CD8-positive, alpha-beta memory T cell (primary cell): ENCODE results near the gene DOCK7. TPM values are rescaled to one million over a fixed set of nuclear protein-coding genes. Genes with fewer than 3 reads are reported as not detected.

Experiments
- CTCF ChIA-PET: fragments of 350-600 bp; sonication (Branson Sonifier 250); formaldehyde crosslinking; loops from one replicate; lab custom pipeline; 2021; ENCODE audit warnings: antibody characterized with exemption; lab: Charles Lee
- POLR2A ChIA-PET: fragments of 350-600 bp; sonication (Branson Sonifier 250); formaldehyde crosslinking; loops from one replicate; lab custom pipeline; 2021; ENCODE audit warnings: antibody characterized with exemption; lab: Charles Lee
- DNase-seq, 5 donors: peaks; one replicate each; pipeline versions ENCODE4 v3.0.0 to v3.0.0-alpha.2; 2020 to 2022; ENCODE audit warnings: mixed read lengths in 1 of 5
- H3K27ac ChIP-seq: one replicate; pipeline ENCODE4 v1.7.0; 2013; ENCODE audit warnings: low read depth, mild to moderate bottlenecking, low read length, moderate library complexity
- H3K27me3 ChIP-seq: 2 replicates; pipeline ENCODE4 v1.7.0; 2013; ENCODE audit warnings: low read length, mild to moderate bottlenecking; ENCODE audit not compliant: insufficient read depth, poor library complexity, severe bottlenecking
- H3K36me3 ChIP-seq: 2 replicates; pipeline ENCODE4 v1.7.0; 2013; ENCODE audit warnings: mild to moderate bottlenecking, low read length, moderate library complexity; ENCODE audit not compliant: insufficient read depth
- H3K4me1 ChIP-seq: 2 replicates; pipeline ENCODE4 v1.7.0; 2013; ENCODE audit warnings: mild to moderate bottlenecking, low read length, moderate library complexity; ENCODE audit not compliant: insufficient read depth
- H3K4me3 ChIP-seq: 2 replicates; pipeline ENCODE4 v1.7.0; 2013; ENCODE audit warnings: mild to moderate bottlenecking, low read length
- H3K9me3 ChIP-seq: 2 replicates; pipeline ENCODE4 v1.7.0; 2013; ENCODE audit warnings: mild to moderate bottlenecking, low read length
- H3K27ac Mint-ChIP-seq, 8 donors: one replicate each; pipeline ENCODE4 v1.8.0; 2020 to 2021; ENCODE audit warnings: mixed read lengths in 8 of 8, mild to moderate bottlenecking in 6 of 8, inconsistent platforms in 3 of 8, moderate library complexity in 3 of 8
- H3K27me3 Mint-ChIP-seq, 2 donors: one replicate each; pipeline ENCODE4 v1.8.0; 2020 to 2021; ENCODE audit warnings: mixed read lengths in 2 of 2, mild to moderate bottlenecking in 1 of 2, moderate library complexity in 1 of 2
- H3K36me3 Mint-ChIP-seq, 3 donors: one replicate each; pipeline ENCODE4 v1.8.0; 2020 to 2021; ENCODE audit warnings: mixed read lengths in 3 of 3, inconsistent platforms in 1 of 3, mild to moderate bottlenecking in 1 of 3
- H3K4me1 Mint-ChIP-seq, 3 donors: one replicate each; pipeline ENCODE4 v1.8.0; 2020 to 2021; ENCODE audit warnings: mixed read lengths in 3 of 3, inconsistent platforms in 1 of 3, mild to moderate bottlenecking in 1 of 3
- H3K4me3 Mint-ChIP-seq, 7 donors: one replicate each; pipeline ENCODE4 v1.8.0; 2020 to 2021; ENCODE audit warnings: mixed read lengths in 7 of 7, mild to moderate bottlenecking in 6 of 7, moderate library complexity in 4 of 7, inconsistent platforms in 2 of 7
- H3K9me3 Mint-ChIP-seq, 5 donors: one replicate each; pipeline ENCODE4 v1.8.0; 2020 to 2022; ENCODE audit warnings: mixed read lengths in 5 of 5, mild to moderate bottlenecking in 3 of 5, moderate library complexity in 2 of 5, inconsistent platforms in 1 of 5
- polyA plus RNA-seq: library from polyadenylated mRNA; unstranded; fragments of 300-500 nt; fragmentation: Illumina TruSeq; gene quantifications from one replicate; pipeline ENCODE4 v1.2.3, GENCODE V29; 2021
- total RNA-seq, 2 experiments: library from RNA; stranded (reverse); gene quantifications; one replicate each; pipeline ENCODE4 v1.2.3, GENCODE V29; 2021

Gene DOCK7
- total and polyA plus RNA-seq, 3 experiments from 2014 or later, result 2.4 to 10.5 (median 10.5) TPM

DNA sequence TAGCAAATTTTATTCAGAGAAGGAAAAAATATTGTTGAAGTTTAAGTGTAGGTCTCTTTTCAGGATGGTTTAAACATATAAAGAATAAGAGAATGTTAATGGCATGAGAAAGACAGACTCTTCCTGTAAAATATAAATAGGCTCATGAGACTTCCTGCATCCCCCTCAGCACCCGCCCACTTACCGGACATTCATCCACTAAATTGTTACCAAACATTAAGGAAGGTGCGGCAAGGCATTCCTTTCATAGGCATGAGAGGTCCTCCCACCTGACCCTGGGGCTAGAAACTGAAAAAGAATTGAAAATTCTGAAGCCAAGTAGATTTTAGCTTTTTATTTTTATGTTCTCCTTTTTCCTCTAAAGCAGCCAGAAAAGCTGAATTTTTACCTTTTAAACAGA lies 261.9 kb downstream of the DOCK7 start:
- Histone ChIP-seq H3K27ac (no peak overlapping the region), H3K27me3 (no peaks in the 10 kb centered on the region), H3K4me3 (no peak overlapping the region), H3K4me1 (no peaks in the 10 kb centered on the region), H3K36me3 (no peaks in the 10 kb centered on the region), H3K9me3 (no peaks in the 10 kb centered on the region)
- no peaks in the 10 kb centered on the region for H3K9me3 Mint-ChIP-seq
- ChIA-PET POLR2A (interaction anchor here (1.1 kb wide), 1 partner anchor 9 kb away, joined by 3 read pairs; no protein-coding TSS in a partner anchor), CTCF (no interaction called here)
- H3K4me3 Mint-ChIP-seq, result no peak overlapping the region
- DNase-seq, result no peak
- H3K27me3 Mint-ChIP-seq, result no peaks in the 10 kb centered on the region
- H3K4me1 Mint-ChIP-seq, result no peaks in the 10 kb centered on the region
- no peak overlapping the region for H3K27ac Mint-ChIP-seq
- peaks cover 0 to 3% (median 0%) of the 10 kb centered on the region in 3 donors for H3K36me3 Mint-ChIP-seq

DNA sequence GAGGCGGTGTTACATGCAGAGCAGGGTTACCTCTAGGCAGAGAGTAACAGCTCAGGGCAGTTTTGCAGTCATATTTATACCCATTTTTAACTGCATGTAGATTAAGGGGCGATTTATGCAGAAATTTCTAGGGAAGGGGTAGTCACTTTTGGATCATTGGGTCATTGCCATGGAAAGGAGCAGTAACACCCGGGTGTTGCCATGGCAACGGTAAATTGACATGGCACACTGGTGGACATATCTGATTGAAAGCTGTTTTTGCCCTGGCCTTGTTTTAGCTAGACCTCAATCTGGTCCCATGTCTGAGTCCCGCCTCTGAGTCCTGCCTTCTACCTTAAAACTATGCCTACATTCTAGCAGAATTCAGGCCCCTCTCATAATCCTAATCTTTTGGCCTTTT lies 263.1 kb downstream of the DOCK7 start:
- Histone ChIP-seq H3K4me3 (no peak overlapping the region), H3K9me3 (no peaks in the 10 kb centered on the region), H3K4me1 (no peaks in the 10 kb centered on the region), H3K36me3 (no peaks in the 10 kb centered on the region), H3K27me3 (no peaks in the 10 kb centered on the region), H3K27ac (no peak overlapping the region)
- Mint-ChIP-seq H3K4me1 (no peaks in the 10 kb centered on the region), H3K9me3 (no peaks in the 10 kb centered on the region), H3K27ac (peak overlapping the region in 1 of 8 donors; percentile 88), H3K36me3 (peaks cover 0 to 3% (median 2%) of the 10 kb centered on the region in 3 donors), H3K27me3 (no peaks in the 10 kb centered on the region), H3K4me3 (no peak overlapping the region)
- POLR2A ChIA-PET, result no interaction called here
- CTCF ChIA-PET, result no interaction called here
- no peak for DNase-seq

DNA sequence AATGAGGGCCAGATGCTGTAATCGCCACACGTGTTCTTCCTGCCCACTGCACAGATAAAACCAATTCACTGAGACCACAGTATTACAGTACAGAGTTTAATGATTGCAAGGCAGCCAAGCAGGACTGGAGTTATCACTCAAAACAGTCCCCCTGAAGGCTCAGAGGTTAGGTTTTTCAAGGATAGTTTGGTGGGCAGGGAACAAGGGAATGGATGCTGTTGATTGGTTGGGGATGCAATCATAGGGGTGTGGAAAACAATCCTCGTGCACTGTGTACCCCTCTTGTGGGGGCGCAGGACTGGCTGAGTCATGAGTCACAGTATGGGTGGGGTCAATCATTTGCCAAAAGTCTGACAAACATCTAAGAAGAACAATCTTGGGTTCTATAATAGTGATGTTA lies 263.8 kb downstream of the DOCK7 start:
- Mint-ChIP-seq H3K4me1 (no peaks in the 10 kb centered on the region), H3K36me3 (peaks cover 0 to 3% (median 2%) of the 10 kb centered on the region in 3 donors), H3K9me3 (no peaks in the 10 kb centered on the region), H3K4me3 (no peak overlapping the region), H3K27me3 (no peaks in the 10 kb centered on the region), H3K27ac (peak overlapping the region in 1 of 8 donors; percentile 18)
- Histone ChIP-seq H3K27me3 (no peaks in the 10 kb centered on the region), H3K27ac (no peak overlapping the region), H3K36me3 (no peaks in the 10 kb centered on the region), H3K4me1 (no peaks in the 10 kb centered on the region), H3K9me3 (no peaks in the 10 kb centered on the region), H3K4me3 (no peak overlapping the region)
- POLR2A ChIA-PET, result no interaction called here
- no peak for DNase-seq
- CTCF ChIA-PET, result no interaction called here

DNA sequence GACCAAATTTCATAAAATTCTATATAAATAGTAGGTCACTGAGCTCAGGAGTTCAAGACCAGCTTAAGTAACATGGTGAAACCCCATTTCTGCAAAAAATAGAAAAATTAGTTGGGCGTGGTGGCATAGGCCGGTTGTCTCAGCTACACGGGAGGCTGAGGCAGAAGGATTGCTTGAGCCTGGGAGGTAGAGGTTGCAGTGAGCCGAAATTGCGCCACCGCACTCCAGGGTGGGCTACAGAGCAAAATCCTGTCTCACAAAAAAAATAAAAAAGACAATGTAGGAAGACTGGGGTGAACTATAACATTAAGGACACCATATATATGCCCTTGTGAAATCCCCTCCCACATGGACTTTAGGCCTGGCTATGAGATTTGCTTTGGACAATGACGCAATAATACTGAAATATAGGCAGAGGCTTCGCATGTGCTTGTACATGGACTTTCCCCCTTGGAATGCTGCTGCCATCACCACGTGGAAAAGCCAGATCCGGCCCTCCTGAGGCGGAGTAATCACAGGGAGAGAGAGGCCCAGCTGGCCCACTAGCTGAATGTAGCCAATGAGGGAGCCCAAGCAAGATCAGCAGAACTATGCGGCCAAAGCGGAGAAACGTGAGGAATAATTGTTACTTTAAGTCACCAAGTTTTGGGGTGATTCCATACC lies 264.5 kb downstream of the DOCK7 start:
- CTCF ChIA-PET, result no interaction called here
- H3K4me3 Mint-ChIP-seq, result no peak overlapping the region

DNA sequence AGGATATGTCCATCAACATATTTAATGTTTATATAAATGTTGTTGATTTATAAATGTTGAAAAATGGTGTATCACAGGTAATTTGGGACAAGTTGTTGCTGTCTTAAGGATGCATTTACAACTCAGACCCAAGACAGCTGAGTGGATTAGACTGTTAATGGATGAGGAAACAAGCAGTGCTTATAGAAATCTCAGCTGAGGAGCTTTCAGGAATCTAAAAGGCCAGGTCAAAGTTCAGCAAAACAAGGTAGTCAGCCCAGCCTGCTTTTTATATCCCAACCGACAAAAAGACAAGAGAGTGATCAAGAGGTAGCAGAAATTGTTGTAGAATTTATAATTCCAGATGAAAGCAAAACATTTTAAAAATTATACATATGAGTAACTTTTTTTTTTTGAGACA lies 268.0 kb downstream of the DOCK7 start:
- Mint-ChIP-seq H3K27ac (no peak overlapping the region), H3K4me1 (no peaks in the 10 kb centered on the region), H3K9me3 (no peaks in the 10 kb centered on the region), H3K4me3 (no peak overlapping the region), H3K27me3 (peaks cover 0 to 3% of the 10 kb centered on the region in 2 donors), H3K36me3 (peaks cover 0 to 2% (median 0%) of the 10 kb centered on the region in 3 donors)
- H3K4me1 ChIP-seq, result no peaks in the 10 kb centered on the region
- no peak overlapping the region for H3K27ac ChIP-seq
- no peak for DNase-seq
- no peaks in the 10 kb centered on the region for H3K9me3 ChIP-seq
- H3K36me3 ChIP-seq, result no peaks in the 10 kb centered on the region
- ChIA-PET CTCF (no interaction called here), POLR2A (no interaction called here)
- no peaks in the 10 kb centered on the region for H3K27me3 ChIP-seq
- H3K4me3 ChIP-seq, result no peak overlapping the region

More for the DNA sequence above, 264.5 kb downstream of the DOCK7 start:
- H3K9me3 Mint-ChIP-seq, result no peaks in the 10 kb centered on the region
- H3K27ac Mint-ChIP-seq, result no peak overlapping the region
- DNase-seq, result no peak
- POLR2A ChIA-PET, result no interaction called here
- Histone ChIP-seq H3K9me3 (no peaks in the 10 kb centered on the region), H3K4me1 (no peaks in the 10 kb centered on the region), H3K36me3 (no peaks in the 10 kb centered on the region), H3K4me3 (no peak overlapping the region), H3K27me3 (no peaks in the 10 kb centered on the region), H3K27ac (no peak overlapping the region)
- H3K36me3 Mint-ChIP-seq, result peaks cover 0 to 3% (median 2%) of the 10 kb centered on the region in 3 donors
- H3K27me3 Mint-ChIP-seq, result no peaks in the 10 kb centered on the region
- no peaks in the 10 kb centered on the region for H3K4me1 Mint-ChIP-seq

DNA sequence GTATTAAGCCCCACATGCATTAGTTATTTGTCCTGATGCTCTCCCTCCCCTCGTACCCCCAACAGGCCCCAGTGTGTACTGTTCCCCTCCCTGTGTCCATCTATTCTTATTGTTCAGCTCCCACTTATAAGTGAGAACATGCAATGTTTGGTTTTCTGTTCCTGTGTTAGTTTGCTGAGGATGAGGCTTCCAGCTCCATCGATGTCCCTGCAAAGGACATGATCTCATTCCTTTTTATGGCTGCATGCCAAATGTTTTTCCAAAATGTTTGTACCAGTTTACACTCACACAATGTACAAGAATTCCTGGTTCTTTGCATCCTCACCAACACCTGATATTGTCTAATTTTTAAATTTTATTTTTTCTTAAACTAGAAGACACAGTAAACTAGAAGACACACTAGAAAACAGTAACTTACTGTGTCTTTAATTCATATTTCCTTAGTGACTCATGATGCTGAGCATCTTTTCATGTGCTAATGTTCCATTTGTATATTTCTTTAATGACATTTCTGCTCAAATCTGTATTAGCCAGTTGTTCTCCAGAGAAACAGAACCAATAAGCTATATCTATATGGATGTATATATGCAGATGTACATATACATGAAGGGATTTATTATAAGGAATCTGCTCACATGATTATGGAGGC lies 270.7 kb downstream of the DOCK7 start:
- Histone ChIP-seq H3K4me1 (no peaks in the 10 kb centered on the region), H3K4me3 (no peak overlapping the region), H3K27me3 (no peaks in the 10 kb centered on the region), H3K9me3 (no peaks in the 10 kb centered on the region), H3K36me3 (no peaks in the 10 kb centered on the region), H3K27ac (no peak overlapping the region)
- ChIA-PET POLR2A (no interaction called here), CTCF (no interaction called here)
- Mint-ChIP-seq H3K36me3 (peaks cover 0 to 2% (median 0%) of the 10 kb centered on the region in 3 donors), H3K4me1 (no peaks in the 10 kb centered on the region), H3K4me3 (no peak overlapping the region), H3K27me3 (peaks cover under 1 to 12% of the 10 kb centered on the region in 2 donors), H3K27ac (peak overlapping the region in 2 of 8 donors; percentile 0 to 57), H3K9me3 (no peaks in the 10 kb centered on the region)
- DNase-seq, result no peak

DNA sequence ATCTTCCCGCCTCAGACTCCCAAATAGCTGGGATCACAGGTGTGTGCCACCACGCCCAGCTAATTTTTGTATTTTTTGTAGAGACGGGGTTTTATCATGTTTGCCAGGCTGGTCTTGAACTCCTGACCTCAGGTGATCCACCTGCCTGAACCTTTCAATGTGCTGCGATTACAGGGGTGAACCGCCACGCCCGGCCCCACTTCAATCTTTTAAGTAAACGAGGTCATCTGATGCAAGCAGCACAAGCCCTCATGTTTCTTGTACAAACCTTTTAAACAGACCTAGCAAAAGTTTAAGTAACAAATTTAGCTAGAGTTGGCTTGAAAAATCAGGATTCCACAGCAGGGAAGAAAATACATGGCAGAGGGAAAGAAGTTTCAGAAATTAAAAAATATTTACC lies 272.5 kb downstream of the DOCK7 start:
- Mint-ChIP-seq H3K9me3 (no peaks in the 10 kb centered on the region), H3K36me3 (peaks cover 0 to 2% (median 0%) of the 10 kb centered on the region in 3 donors), H3K4me3 (no peak overlapping the region), H3K27me3 (peaks cover 3 to 19% of the 10 kb centered on the region in 2 donors), H3K27ac (no peak overlapping the region), H3K4me1 (no peaks in the 10 kb centered on the region)
- Histone ChIP-seq H3K36me3 (no peaks in the 10 kb centered on the region), H3K27me3 (no peaks in the 10 kb centered on the region), H3K9me3 (no peaks in the 10 kb centered on the region), H3K4me1 (no peaks in the 10 kb centered on the region), H3K4me3 (no peak overlapping the region), H3K27ac (no peak overlapping the region)
- CTCF ChIA-PET, result interaction anchor here (1.4 kb wide), 1 partner anchor 24 kb away, joined by 3 read pairs; no protein-coding TSS in a partner anchor
- POLR2A ChIA-PET, result no interaction called here
- DNase-seq, result no peak

DNA sequence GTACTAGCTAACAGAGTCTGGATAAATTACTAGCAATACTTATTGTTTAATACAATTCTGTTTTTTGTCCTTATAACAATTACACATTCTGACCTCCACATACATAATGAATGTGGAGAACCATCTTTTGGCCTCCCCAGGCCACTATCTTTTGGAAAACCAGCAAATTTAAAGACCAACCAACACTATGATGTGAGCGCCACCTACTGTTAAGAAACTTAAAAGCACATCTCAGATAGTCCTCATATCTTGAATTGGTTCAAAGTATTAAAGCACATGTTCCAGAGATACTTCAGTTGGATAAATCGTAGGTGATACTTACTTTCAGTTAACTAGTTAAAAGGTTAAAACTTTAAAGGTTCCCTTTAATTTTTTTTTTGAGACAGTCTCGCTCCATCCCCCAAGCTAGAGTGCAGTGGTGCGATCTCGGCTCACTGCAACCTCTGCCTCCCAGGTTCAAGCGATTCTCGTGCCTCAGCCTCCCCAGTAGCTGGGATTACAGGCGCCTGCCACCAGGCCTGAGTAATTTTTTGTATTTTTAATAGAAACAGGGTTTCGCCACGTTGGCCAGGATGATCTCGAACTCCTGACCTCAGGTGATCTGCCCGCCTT lies 280.7 kb downstream of the DOCK7 start:
- no peaks in the 10 kb centered on the region for H3K36me3 Mint-ChIP-seq
- no peaks in the 10 kb centered on the region for H3K4me1 Mint-ChIP-seq
- H3K4me3 ChIP-seq, result no peak overlapping the region
- H3K27me3 Mint-ChIP-seq, result peaks cover 6 to 8% of the 10 kb centered on the region in 2 donors
- H3K9me3 Mint-ChIP-seq, result no peaks in the 10 kb centered on the region
- H3K4me3 Mint-ChIP-seq, result no peak overlapping the region
- ChIA-PET CTCF (interaction anchor here (1.0 to 3.4 kb wide), 7 partner anchors 14 to 325 kb away, joined by 3 to 18 read pairs (median 4); no protein-coding TSS in a partner anchor), POLR2A (no interaction called here)
- H3K4me1 ChIP-seq, result no peaks in the 10 kb centered on the region
- no peaks in the 10 kb centered on the region for H3K36me3 ChIP-seq
- H3K9me3 ChIP-seq, result no peaks in the 10 kb centered on the region
- H3K27ac Mint-ChIP-seq, result no peak overlapping the region
- peak in 2 of 5 donors; percentile 16 to 41 for DNase-seq
- H3K27ac ChIP-seq, result no peak overlapping the region
- H3K27me3 ChIP-seq, result no peaks in the 10 kb centered on the region
